NCI-H446 treated with DMSO at 0.1 percent for 48 hours (cell line): Measurements from ENCODE around the gene NPHP1.
"Not testable (repeated sequence)": the region's sequence is repeated elsewhere in the genome, so short reads cannot be mapped to it uniquely, and the experiment has no call there.

Source experiments
- DNase-seq: peaks from one replicate; lab custom pipeline; 2025; lab: John Stamatoyannopoulos, UW

Gene NPHP1

DNA sequence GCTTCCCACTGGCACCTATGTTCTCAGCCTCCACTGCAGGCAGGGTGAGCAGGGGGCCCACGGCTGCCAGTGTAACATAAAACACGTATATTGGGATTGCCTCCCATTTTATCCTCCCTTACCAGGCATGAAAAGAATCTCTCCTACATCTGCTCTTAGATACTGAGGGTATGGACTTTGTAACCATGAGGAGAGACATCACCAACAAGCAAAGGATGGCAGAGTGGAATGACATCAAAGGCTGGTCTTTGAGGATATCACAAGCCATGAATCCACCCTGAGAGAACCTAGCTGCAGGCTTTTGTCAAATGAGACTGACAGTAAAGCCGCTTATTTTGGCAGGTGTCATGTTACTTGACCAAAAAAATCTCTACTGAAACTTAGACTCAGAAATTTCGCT lies 7.4 kb downstream of the NPHP1 start:
- no peak for DNase-seq

DNA sequence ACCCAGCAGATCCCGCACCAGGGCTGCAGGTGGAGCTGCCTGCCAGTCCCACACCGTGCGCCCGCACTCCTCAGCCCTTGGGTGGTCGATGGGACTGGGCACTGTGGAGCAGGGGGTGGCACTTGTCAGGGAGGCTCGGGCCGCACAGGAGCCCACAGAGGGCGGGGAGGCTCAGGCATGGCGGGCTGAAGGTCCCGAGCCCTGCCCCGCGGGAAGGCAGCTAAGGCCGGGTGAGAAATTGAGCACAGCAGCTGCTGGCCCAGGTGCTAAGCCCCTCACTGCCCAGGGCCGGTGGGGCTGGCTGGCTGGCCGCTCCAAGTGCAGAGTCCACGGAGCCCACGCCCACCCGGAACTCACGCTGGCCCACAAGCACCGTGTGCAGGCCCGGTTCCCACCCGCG lies 14.6 kb downstream of the NPHP1 start:
- not testable (repeated sequence) for DNase-seq

DNA sequence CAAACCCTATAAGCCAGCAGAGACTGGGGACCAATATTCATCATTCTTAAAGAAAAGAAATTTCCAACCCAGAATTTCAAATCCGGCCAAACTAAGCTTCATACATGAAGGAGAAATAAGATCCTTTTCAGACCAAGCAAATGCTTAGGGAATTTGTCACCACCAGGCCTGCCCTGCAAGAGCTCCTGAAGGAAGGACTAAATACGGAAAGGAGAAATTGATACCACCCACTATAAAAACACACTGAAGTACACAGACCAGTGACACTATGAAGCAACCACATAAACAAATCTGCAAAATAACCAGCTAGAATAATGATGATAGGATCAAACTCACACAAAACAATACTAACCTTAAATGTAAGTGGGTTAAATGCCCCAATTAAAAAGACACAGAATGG lies 22.4 kb downstream of the NPHP1 start:
- no peak for DNase-seq

DNA sequence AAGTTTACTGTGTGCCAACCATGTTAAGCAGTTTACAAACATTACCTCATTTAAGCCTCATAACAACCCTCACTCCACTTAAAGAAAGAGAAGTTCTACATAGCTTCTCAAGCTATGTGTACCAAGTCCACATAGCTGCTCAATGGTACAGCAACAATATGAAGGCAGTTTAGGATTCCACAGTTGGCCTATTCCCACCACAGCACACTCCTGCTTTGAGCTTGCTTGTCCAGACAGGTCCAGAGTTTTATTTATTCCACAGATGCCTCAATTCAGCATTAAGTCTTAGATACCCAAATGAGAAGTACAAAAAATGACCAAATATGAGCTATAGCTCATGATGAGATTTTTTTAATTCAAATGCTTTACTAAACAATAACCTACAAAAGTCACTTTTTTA lies 24.8 kb downstream of the NPHP1 start:
- DNase-seq, result no peak

DNA sequence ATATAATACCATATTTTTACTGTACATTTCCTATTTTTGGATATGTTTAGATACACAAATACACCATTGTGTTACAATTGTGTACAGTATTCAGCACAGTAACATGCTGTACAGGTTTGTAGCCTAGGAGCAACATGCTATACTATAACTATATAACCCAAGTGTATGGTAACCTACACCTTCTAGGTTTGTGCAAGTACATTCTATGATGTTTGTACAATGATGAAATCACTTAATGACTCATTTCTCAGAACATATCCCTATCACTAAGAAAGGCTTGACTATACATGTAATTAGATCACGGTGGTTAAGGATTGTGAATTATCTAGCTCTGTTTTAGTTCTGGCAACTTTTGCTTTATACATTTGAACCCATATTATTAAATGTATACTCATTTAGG lies 31.3 kb downstream of the NPHP1 start:
- no peak for DNase-seq

DNA sequence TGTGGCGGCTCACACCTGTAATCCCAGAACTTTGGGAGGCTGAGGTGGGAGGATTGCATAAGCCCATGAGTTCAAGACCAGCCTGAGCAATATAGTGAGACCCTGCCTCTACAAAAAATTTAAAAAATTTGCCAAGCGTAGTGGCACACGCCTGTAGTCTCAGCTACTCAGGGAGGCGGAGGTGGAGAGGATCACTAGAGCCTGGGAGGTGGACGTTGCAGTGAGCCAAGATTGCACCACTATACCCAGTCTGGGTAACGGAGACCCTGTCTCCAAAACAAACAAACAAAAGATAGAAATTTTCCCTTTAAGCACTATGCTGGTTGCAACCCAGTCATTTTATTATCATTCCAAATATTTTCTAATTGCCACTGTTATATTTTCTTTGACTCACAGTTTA lies 32.3 kb downstream of the NPHP1 start:
- DNase-seq, result no peak

DNA sequence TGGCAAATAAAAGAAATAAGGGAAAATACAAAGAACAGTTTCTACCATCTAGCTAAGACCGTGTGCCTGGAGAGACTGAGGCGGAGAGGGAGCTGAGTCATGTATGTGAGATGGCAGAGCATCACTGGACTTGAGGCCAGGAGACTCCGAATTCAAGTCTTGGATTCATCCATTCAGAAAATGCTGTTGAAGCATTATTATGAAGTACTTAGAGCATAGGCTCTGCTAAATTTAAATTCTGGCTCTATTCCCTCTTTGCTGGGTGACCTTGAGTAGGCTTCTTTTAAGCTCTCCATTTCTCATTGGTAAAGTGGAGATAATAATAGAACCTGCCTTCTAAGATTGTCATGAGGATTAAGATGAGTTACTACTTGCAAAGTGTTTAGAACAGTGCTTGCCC lies 34.7 kb downstream of the NPHP1 start:
- DNase-seq, result no peak

DNA sequence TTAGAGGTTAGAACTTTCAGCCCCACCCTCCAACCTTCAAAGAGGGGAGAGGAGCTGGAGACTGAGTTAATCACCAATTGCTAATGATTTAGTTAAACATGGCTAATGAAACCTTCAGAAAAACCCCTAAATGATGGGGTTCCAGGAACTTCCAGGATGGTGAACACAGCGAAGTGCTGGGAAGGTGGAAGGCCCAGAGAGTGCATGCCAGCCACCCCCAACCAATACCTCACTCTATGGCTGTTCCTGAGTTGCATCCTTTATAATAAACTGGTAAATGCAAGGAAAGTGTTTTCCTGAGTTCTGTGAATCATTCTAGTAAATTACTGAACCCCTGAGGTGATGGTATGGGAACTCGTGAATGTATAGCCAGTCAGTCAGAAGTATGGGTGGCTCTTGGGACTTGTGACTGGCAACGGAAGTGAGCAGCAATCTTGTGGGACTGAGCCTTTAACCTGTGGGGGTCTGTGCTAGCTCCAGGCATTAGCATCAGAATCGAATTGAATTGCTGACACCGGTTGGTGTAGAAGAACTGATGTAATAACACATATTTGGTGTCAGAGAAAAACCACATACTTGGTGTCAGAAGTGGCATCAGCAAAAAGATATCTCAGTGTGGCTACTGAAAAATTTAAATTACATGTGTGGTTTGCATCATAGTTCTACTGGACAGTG lies 37.4 kb downstream of the NPHP1 start:
- DNase-seq, result no peak

DNA sequence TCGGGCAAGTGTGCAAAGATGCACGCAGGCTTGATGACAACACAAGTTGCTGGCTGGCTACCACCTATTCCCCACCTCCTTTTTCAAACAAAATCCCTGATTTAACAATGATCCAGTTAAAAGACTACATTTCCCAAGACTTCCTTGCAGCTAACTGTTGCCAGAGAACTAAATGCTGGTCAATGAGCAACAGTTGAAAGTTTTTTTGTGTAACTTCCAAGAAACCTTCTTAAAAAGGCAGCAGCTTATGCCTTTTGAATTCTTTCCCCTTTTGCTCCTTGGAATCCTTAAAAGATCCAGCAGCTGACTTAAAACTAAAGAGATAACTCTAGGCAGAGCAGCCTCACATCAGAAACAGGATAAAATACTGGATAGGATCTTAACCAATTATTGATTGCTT lies 38.5 kb downstream of the NPHP1 start:
- no peak for DNase-seq

DNA sequence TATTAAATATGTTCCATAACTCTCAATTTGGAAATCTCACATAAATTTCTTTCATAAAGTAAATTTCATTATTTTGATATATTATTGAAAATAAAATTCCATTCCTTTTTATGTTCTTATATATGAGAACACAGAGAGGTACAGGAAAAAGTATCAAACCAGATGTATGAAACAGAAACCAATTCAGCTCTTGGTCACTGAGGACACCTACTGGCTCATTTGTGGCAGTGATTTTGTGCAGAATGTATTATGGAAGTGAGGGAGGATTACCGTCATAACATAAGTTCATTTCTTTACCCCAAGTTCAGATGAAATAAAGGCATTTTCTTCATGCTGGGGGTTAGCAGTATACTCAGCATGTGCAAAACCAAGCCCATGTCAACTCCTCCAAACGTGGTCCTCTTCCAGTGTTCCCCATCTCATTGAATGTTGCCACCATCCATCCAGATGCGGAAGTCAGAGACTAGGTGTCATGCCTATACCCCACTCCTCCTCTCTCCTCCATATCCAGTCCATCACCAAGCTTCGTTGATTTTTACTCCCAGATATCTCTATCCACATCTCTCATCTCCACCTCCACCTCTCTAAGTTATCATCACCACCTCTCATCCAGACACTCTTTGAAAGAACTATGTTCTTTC lies 47.5 kb downstream of the NPHP1 start:
- peak; percentile 29 for DNase-seq

DNA sequence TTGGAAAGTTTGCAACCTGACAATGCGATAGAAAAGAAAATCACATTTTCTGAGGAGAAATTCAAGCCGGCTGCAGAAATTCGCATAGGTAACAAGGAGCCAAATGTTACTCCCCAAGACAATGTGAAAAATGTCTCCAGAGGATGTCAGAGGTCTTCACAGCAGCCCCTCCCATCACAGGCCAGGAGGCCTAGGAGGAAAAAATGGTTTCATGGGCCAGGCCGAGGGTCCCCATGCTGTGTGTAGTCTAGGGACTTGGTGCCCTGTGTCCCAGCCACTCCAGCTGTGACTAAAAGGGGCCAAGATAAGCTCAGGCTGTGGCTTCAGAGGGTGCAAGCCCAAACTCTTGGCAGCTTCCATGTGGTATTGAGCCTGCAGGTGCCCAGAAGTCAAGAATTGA lies 50.0 kb downstream of the NPHP1 start:
- not testable (repeated sequence) for DNase-seq

DNA sequence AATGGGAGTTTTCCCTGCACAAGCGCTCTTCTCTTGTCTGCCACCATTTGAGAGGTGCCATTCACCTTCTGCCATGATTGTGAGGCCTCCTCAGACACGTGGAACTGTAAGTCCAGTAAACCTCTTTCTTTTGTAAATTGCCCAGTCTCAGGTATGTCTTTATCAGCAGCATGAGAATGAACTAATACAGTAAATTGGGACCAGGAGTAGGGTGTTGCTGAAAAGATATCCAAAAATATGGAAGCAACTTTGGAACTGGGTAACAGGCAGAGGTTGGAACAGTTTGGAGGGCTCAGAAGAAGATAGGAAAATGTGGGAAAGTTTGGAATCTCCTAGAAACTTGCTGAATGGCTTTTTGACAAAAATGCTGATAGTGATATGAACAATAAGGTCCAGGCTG lies 50.6 kb downstream of the NPHP1 start:
- DNase-seq, result not testable (repeated sequence)

DNA sequence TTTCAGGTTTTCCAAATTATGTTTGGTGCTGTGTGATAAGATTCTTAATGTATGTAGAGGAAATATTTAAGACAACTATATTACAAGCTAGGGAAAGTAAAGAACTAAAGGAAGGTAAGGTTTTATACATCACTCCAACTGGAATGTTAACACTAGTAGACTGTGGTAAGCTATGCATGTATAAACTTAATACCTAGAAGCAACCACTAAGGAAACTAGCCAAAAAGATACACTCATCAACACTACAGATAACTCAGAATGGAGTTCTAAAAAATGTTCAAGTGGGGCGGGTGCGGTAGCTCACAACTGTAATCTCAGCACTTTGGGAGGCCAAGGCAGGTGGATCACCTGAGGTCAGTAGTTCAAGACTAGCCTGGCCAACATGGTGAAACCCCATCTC lies 51.4 kb downstream of the NPHP1 start:
- no peak for DNase-seq

DNA sequence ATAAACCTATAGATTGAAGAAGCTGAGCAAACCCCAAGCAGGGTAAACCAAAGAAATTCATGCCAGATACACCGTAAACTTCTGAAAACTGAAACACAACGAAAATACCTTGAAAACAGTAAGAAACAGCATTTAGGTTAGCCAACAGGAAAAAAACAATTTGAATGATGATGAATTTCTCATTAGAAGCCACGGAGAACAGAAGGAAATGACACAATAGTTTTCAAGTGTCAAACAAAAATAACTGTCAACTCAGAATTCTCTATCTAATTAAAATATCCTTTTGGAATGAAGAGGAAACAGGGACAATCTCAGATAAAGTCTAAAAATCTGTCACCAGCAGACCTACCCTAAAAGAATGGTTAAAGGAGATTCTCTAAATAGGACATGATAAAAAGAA lies 51.9 kb downstream of the NPHP1 start:
- DNase-seq, result no peak

DNA sequence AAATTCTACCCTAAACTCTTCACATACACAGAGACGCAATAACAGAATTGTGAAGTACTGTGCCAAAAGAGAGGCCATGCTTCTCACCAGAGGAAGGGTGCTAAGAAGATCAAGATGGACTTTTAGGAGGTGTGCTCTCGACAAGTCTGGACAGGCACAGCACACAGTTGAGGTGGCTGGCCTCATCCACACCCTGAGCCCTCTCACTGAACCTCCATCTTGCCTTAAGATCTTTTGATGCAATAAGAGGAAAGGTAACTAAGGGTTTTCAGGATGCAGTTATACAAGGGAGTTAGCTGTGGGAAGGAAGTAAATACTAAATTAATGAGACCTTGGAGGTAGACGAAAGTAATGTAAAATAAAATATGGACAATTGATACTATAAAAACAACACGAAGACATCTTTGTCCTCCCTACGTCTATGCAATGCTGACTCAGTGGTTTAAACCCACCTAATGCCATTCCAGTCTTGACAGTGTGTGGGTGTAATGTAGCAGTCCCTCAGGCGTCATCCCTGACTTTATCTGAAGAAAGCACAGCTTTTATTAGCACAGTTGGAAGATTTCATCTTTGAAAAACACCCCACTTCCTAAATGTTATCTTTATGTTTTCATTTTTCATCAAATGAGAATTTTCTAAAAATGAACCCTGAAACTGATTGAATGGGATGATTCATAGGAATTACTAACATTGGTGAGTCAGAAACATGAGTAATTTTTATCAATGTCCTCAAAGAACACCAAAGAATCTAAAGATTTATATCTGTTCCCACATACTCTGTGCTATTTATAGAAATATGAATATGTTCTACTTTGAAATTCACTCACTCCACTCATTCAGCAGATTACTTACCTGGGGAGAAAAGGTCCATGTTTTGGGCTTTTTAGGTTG lies 55.2 kb downstream of the NPHP1 start:
- DNase-seq, result no peak

DNA sequence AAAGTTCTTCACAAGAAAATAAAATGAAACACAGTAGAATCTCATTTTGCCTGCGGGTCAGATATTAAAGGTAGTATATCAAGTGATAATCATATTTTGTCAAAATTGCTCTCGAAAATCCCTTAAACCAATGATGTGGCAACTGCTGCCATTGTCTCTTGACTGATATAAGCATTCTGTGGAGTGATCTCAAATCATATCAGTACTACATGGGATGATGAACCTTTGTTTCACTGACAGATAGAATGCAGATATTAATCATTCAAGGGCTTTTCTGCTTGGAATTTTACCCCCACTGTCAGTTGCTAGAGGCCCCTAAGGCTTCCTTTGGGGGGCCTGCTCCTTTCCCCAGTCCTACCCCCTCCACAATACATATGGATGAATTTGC lies 57.9 kb downstream of the NPHP1 start:
- DNase-seq, result no peak

DNA sequence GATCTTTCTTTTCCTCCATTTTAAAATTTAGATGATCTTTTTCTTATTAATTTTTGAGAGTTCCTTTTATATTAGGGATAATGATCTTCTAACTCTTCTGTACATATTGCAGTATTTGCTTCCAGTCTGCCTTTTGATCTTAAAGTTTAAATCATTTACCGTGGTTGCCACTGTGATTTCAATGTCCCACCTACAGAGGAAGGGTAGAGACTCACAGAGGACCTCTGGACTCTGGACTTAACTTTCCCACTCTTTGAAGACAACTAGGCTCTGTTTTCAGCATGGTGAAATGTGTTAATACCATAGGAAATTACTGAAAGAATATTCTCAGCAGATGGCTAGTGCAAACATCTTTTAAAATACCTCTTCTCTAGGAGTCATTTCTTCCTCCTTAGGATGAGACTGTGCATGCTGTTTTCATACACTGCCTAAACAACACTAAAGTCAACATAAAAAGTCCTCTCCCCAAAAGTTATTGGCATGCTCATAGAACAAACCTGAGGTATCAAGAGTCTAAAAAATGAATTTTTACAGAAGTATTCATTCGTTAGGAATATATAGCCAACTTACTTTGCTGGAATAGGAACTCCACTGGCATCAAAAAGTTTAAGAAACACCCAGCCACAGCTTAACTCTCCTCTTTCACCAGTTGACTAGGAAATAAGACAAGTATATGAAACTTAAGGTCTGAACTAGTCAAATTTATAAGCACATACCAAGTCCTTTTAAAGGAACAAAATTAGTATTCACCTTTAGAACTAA lies 58.4 kb downstream of the NPHP1 start:
- DNase-seq, result no peak

DNA sequence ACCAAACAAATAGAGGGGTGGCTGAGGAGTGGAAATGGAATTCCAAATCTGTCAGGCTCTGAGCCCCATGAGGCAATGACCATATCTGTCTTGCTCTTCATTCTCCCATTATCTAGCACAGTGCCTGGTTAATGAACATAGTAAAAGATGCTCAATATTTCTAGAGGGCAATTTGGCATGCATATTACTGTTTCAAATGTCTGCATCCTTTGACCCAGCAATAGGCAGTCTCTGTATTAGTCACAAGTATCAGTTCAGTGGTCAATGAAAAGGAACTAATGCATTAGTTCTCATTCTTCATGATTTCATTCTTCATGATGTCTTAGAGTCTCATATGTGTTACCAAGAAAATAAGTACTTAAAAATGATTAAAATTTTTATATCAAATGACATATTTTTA lies 60.8 kb downstream of the NPHP1 start:
- no peak for DNase-seq

DNA sequence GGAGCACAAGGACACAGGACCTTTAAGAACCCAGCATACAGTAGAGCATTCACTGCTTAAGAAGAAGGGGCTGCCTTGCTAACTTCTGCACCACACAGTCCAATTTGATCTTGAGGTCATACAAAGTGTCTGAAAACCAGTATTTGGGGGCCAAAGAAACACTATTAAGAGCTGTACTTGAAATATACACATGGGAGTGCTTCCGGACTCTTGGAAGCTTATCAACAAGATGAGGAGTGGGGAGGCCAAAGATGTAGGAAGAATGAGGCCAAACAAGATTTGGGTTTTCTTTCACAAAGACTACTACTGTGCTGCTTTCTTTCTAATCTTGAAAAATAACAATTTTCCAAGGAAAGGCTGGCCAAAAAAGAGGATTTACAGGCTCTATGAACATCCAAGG lies 64.4 kb downstream of the NPHP1 start:
- no peak for DNase-seq

DNA sequence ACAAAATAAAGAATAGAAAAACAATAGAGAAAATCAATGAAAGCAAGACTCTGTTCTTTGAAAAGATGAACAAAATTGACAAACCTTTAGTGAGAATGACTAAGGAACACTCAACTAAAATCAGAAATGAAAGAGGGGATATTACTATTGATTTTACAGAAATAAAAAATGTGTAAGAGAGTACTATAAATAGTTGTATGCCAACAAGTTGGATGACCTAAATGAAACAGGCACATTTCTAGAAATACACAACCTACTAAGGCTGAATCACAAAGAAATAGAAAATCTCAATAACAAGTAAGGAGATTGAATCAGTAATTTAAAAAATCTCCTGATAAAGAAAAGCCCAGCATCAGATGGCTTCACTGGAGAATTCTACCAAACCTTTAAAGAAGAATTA lies 70.8 kb downstream of the NPHP1 start:
- no peak for DNase-seq

DNA sequence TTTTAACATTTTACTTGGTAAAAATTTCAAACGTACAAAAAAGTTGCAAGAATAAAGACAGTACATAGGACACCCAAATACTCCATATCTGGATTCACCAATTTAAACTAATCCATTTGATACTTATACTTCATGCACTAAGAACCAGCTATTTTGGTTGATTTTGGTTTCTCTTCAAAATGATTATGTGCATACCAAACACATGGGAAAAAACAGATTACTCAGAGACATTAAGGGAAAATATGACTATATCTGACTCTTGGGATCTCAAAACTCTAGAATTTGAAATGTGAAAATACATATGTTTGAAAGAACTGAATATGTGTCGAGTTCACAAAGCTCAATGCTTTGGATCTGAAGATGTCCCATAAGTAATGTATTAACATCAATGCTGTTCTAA lies 73.6 kb downstream of the NPHP1 start:
- no peak for DNase-seq

DNA sequence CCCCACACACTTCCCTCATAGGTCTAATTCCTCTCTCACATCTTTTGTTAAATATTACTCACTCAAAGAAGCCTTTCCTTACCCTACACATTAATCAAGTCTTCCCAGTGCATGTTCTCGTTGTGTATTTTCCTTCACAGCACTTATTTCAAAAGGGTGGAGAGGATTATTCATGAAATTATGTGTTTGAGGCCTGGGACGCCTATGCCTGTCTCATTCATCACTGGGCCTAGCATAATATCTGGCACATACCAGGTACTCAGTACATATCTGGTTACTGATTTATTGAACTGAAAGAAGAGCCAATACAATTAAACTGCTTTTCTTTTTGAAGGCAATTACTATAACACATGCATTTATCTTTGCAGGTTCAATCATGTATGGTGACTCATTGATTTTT lies 74.1 kb downstream of the NPHP1 start:
- DNase-seq, result no peak
